GM19035 (cell line): ENCODE data around the gene CSRP2.

Experiments
- ATAC-seq: cut with Tn5 transposase; IDR thresholded peaks from one replicate; pipeline ENCODE4 v1.9.1; 2021; ENCODE audit not compliant: unreplicated experiment

Gene CSRP2

GRCh38 chr12:76863837-76864236, 15.0 kb downstream of the CSRP2 start:
- ATAC-seq: no peak

GRCh38 chr12:76863005-76863670, 15.7 kb downstream of the CSRP2 start:
- ATAC-seq: no peak

DNA sequence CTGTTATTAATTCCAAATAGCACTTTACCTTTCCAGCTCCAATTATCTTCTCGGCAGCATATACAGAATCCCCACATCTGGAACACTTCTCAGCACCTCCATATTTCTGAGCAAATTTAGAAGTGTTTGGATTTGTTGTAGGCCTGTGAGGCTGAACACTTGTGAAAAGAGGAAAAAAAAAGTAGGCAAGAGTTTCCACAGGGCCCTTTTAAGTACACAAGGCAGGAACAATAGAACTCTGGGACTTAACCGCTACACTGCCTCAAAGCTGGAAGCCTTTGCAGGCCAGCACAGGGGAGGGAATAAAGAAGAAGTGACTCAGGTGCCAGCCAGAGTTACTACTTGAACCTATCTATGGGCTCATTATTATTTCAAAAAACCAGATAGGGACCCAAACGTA, 18.6 kb downstream of the CSRP2 start:
- ATAC-seq: no peak

DNA sequence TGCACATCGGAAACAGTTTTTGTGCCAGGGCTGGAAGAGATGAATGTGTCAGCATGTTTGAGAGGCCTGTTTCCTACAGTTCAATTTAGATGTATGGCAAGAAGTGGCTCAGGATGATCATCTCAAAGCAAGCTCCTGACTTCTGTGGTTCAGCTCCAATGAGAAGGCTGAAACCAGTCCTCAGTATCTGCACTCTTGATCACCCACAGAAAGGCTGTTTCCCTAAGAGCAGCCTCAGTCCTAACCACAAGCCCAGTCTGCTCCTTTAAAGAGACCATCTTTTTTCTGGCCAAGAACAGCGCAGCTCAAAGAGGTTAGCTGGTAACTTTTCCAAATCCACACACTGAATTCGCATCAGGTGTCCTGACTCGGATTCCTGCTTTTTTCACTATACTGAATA, 19.2 kb downstream of the CSRP2 start:
- ATAC-seq: no peak

- no peak for ATAC-seq
Observed at GRCh38 chr12:76856018-76856644, 22.7 kb downstream of the CSRP2 start.

DNA sequence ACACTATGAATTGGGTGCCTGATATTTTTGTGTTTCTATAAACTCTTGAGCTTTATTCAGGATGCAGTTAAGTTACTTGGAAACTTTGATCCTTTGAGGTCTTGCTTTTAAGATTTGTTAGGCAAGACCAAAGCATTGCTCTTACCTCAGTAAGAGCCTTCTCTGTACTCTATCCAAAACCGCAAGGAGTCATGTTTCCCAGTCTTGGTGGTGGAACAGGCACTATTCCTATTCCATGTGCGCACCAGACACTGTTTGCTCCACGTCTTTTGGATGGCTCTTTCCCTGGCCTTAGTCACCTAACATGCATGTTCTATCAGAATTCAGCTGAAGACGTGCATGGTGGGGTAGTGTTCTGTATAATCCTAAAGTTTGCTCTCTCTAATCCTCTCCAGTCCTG, 23.5 kb downstream of the CSRP2 start:
- ATAC-seq: no peak

DNA sequence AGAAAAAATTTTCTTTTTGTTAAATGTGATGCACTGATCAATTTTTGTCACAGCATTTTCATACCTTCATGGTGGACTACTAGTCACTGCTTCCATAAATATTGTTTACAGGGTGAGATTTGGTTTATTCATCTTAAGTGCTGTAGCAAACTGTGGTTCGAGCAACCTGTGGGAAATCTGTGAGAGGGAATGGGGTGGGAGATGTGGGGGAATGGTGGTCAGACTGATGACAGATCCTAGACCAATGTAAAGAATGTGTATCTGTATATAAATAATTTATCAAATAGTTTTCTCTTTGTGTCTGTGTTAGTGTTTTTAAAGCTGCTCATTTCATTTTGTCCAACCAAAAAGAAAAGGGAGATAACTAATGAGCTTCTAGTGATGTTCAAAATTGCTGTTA, 26.7 kb downstream of the CSRP2 start:
- no peak for ATAC-seq

DNA sequence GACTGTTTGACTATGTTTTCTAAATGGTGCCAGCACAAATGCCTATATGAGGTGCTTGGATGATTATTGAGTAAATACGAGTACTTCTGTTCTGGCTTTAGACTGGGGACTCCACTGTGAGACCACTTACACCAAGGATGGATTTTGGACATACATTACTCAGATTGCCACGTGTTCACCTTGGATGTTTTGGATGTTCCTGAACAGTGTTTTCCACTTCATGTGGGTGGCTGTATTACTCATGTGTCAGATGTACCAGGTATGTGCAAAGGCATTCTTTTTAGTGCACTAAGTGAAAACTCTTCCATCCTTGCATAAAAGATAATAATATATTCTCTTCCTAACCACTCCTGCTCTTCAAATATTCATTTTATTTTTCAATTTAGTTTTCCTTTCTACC, 30.7 kb downstream of the CSRP2 start:
- no peak for ATAC-seq

DNA sequence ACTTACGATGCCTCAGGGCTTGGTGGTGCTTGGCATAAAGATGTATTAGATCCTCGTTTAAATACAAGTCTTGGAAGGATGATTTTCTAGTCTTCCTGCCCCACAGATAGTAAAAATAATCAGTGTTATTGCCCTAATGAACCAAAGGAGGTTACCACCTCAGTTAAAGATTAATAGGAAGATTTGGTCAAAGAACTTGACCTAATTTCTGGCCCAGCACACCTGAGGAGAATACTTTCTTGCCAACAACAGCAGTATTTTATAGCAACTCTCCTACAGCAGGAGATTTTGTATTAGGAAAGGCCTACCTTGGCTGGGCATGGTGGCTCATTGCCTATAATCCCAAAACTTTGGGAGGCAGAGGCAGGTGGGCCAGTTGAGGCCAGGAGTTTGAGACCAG, 31.6 kb downstream of the CSRP2 start:
- ATAC-seq: no peak

DNA sequence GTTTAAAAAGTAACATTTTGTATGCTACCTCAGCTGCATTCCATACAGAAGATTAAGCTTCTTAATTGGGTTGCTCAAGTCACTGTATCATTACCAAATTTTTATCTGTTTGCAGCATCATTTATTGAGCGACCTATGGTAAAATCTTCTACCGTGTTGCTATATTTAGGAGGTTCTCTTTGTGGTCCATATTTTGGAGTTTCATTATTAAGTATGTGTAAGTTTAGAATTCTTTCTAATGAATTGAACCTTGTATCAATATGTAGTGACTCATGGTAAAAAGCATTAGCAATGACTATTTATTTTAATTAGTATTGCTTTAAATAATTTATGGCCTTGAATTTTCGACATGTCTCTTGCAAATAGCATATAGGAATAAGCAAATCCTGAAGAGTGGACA, 42.2 kb downstream of the CSRP2 start:
- ATAC-seq: no peak

DNA sequence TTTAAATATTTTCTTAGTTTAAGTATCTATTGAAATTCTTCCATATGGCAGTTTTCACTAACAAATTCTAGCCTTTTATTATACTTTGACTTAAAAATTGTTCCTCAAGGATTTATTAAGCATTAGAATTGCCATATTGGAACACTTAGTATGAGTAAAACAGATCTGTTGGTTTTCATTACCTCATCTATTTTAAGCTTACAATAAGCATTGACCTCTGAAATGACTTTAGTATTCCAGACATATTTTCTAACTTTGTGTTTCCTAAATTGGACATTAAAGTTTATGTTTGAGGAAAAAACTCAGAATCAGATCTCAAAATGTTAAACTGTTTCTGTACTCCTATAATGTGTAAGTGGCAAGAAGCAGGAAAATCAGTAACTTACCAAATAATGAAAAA, 48.4 kb downstream of the CSRP2 start:
- no peak for ATAC-seq

DNA sequence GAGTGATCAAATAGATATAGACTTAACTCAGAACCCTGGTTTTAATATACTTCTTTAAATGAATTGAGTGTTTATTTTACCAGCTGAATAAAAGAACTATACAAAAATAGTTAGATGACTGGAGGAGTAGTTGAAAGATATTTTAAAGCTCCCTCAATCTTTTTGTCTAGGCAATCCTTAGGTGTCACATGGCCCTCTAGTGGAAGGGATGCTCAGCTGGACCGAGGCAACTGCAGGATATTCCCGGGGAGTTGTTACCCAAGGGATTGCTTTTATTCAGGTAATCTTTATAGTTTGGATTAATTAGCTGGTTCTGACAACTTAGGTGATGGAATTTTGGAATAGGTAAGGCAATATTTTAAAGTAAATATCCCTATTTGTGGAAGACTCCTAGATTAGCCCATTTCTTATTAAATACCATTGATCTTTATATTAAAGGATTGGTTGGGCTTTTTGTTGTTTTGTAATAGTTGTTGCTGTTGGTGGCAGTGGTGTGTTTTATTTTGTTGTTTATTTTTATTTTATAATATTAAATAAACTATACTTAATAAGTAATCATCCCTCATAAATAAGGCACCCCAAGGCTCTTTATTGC, 57.8 kb downstream of the CSRP2 start:
- no peak for ATAC-seq

- no peak for ATAC-seq
Observed at GRCh38 chr12:76813972-76814371, 64.8 kb downstream of the CSRP2 start.

DNA sequence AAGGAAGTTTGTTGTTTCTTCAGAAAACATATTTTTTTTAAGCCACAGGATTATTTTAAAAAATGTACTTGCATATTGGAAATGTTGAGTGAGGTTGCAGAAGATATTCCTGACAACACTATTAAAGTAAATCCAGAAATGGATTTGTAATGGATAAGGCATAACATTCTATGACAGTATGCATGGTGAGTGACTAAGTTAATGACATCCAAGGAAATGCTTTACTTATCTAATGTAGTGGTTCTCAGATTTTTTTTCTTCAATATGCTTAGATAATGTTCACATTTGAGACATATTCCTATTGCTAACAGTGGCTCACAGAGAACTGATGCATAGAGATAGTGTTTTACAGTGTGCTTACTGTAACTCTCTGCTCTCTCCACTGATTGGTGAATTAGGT, 65.6 kb downstream of the CSRP2 start:
- no peak for ATAC-seq

DNA sequence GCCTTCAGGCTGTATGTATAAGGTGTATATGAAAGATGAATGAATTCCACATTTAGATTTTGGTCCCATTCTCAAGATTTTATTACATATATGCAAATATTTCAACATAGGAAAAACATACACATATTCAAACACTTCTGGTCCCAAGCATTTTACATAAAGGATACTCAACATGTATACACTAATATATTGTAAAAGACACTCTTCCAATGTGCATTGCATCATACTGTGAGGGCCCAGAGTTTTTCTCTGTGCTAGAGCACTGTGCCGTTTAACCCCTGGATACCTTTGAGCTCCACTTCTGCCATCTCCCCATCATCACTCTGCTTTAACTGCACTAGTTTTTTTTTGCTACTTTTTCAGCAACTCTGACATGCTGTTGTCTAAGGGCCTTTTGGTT, 66.8 kb downstream of the CSRP2 start:
- ATAC-seq: no peak

- ATAC-seq: no peak
Observed at GRCh38 chr12:76810671-76811419, 68.0 kb downstream of the CSRP2 start.
